Measurements from ENCODE around the gene C16orf95. TPM values are rescaled to one million over a fixed set of nuclear protein-coding genes. Genes with fewer than 3 reads are reported as not detected.
A peak's percentile ranks its signal among the peaks of the same experiment; 100 is the strongest.

Gene C16orf95
- total RNA-seq, 1 experiment from 2014 or later = 6.6 TPM

DNA sequence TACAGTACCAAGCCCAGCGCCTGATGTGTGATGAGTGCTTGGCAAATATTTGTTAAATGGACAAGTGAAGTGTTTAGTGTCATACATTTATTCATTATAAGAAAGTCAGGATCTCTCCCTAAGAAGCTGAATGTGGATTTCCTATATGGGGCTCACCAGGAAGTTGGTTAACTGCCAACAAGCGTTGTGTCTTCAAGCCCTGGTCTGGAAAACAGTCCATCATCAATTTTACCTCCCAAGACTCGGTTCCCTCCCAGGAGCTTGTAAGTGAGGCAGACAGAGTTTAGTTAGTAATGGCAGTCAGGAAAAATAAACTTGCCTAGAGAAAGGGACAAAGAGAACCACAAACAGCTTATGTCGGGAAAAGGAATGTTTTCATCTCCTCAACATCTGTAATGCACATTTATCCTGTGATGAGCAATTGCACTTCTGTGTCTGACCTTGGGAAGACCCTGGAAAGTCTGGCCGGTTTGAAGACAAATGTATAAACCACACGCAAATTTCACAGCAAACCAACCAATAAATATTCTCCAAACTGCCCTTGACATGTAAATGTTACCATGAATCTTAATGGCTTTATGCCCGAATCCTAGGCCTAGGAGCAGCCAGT, 28.3 kb downstream of the C16orf95 start:
- no peak overlapping the region for H3K4me3 ChIP-seq
- H3K27me3 ChIP-seq = no peaks in the 10 kb centered on the region
- H3K36me3 ChIP-seq = no peaks in the 10 kb centered on the region
- 0 out of 2 replicates have a peak, but pooled peaks cover 3% of the 10 kb centered on the region for H3K9me3 ChIP-seq
- DNase-seq = no peak

DNA sequence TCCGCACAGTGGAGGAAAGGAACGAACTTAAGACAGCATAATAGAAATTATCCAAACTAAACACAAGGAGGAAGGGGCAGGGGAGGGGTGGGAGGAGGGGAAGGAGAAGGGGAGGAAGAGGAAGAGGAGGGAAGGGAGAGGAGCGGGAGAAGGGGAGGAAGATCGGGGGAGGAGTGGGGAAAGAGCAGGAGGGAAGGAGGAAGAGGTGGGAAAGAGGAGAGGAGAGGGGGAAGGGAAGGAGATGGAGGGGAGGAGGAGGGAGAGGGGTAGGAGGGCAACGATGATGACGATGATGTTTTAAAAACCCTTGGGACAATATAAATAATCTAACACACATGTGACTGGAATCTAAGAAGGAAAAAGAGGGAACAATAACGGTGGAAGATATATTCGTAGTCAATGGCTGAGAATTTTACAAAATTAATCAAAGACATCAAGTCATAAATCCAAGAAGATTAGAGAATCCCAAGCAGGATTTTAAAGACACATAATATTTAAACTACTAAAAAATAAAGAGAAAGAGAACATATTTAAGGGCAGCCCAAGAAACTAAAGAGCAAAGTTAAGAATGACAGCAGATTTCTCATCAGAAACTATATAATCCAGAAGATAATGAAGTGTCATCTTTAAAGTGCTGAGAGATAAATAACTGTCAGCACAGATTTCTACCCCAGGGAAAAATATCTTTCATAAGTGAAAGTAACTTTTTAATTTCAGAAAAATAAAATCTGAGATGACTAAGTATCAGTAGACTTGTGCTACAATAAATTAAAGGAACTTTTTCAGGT, 30.2 kb downstream of the C16orf95 start:
- Histone ChIP-seq H3K36me3 (no peaks in the 10 kb centered on the region), H3K27me3 (no peaks in the 10 kb centered on the region), H3K4me3 (no peak overlapping the region), H3K9me3 (0 out of 2 replicates have a peak, but pooled peaks cover 3% of the 10 kb centered on the region)
- DNase-seq = no peak

DNA sequence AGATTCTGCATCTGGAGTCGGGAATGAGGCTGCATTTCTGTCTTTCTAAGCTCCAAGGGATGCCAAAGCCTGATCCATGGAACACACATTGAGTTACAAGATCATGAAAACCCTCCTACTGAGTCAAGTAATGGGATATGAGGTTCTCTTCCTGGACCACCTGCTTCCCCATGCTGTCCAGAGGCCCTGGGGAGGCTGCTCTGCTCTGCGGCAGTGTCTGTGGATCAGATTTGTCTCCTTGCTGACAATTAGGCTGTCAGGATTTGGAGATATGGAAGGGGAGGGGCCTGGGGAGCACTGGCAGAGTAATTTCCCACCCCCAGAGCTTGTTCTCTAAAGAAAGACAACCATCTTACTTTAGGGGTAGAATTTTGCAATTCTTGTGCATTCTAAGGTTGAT, 33.0 kb downstream of the C16orf95 start:
- H3K4me3 ChIP-seq = no peak overlapping the region
- DNase-seq = no peak
- H3K9me3 ChIP-seq = 0 out of 2 replicates have a peak, but pooled peaks cover 3% of the 10 kb centered on the region
- no peaks in the 10 kb centered on the region for H3K36me3 ChIP-seq
- no peaks in the 10 kb centered on the region for H3K27me3 ChIP-seq

DNA sequence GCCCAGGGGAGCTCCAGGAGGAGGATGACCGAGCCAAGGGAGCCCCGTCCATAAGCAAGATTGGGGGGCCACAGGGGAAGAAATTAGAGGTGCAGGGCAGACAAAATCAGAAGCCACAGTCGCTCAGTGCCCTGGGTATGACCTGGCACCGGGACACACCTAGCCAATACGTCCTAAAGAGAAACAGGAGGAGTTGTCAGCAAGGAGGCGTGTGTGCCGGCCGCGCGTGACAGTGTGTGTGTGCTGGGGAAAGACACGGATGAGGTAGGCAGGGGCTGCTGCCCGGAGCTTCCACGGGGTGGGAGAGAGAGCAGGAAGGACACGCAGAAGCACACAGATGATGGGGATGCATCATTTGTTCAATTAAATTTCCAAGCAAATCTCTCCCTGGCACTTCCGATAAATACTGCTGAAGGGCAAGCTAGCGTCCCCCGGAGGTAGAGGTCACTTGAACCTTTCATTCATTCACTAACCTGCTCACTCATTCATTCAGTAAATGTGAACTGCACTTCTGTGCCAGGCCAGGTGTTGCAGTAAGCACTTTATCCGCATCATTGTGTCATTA, 38.0 kb downstream of the C16orf95 start:
- no peaks in the 10 kb centered on the region for H3K36me3 ChIP-seq
- H3K27me3 ChIP-seq = no peaks in the 10 kb centered on the region
- H3K9me3 ChIP-seq = no peaks in the 10 kb centered on the region
- no peak for DNase-seq
- H3K4me3 ChIP-seq = no peak overlapping the region

DNA sequence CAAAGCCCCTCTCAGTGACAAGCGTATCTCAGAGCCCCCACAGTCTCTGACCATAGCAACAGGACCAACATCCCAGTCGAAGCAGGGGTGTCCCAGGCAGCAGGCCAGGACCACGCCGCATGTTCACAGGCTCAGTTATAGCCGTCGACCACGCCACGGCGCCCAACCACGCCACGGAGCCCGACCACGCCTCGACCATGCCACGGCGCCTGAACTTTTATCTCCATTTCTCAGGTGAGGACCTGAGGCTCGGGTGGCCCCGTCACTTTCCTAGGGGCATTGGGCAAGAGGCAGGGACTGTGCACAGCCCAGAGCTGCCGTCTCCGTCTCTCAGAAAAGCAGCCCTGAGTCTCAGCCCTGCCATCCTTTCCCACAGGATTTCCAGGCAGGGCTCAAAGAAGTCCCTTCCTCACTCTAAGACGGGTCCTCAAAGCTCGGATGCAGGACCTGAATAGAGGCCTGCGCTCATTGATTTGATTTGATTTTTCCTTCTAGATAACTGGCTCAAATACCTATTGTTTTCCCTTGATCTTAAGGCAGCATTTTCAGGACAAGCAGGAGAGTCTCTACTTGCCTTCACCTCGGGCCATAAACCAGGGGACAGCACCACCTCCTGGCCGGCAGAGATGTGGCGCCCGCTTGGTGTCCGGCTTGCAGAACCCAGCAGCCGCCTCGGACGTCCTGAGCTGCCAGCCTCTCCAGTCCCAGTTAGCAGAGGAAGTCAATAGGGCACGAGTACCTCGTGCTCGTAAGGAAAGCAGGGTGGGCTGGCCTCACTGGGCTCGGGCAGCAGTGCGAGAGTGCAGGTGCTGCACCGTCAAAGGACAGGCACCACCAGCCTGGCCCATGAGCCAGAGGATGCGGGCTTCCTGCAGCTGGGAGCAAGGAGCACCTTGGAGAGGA, 38.8 kb downstream of the C16orf95 start:
- H3K36me3 ChIP-seq = no peaks in the 10 kb centered on the region
- peak; percentile 48 for DNase-seq
- H3K4me3 ChIP-seq = no peak overlapping the region
- no peaks in the 10 kb centered on the region for H3K27me3 ChIP-seq
- no peaks in the 10 kb centered on the region for H3K9me3 ChIP-seq

DNA sequence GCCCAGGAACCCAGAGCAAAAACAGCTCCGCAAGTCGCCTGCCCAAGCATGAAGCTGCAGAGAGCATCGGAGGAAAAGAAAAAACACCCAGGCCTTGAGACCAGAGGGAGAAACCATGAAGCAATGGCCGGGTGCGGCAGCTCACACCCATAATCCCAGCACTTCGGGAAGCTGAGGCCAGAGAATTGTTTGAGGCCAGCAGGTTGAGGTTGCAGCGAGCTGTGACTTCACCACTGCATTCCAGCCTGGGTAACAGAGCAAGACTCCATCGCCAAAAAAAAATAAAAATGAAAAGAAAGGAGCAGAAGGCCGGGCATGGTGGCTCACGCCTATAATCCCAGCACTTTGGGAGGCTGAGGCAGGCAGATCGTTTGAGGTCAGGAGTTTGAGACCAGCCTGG, 40.3 kb downstream of the C16orf95 start:
- DNase-seq = no peak
- Histone ChIP-seq H3K36me3 (no peaks in the 10 kb centered on the region), H3K27me3 (no peaks in the 10 kb centered on the region), H3K9me3 (no peaks in the 10 kb centered on the region), H3K4me3 (no peak overlapping the region)

DNA sequence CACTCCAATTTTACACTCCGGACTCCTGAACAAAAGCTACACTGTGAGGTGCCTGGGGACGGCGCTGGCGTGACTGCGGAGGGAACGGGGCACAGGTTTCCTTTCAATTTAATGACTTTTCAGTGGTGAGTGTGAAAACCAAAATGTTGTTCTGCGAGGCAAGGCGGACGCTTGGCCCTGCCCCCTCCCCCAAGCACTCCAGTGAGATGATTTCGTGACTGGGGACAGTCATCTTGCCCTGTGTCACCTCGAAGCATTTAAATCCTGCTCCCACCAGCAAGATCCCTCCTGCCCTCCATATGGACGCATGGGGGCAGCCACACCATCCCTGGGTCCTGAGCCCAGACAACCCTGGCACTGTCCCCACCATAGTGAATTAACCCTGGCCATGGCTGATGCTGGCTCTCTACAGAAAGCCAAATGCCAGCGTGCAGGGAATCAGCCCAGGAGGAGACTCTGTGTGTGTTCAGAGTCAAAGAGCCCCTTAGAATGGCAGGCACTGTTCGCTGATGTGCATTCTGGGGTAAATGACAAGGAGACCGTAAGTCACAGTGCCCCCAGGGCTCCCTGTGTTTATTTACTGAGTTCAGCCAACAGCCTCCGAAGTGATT, 41.0 kb downstream of the C16orf95 start:
- no peaks in the 10 kb centered on the region for H3K36me3 ChIP-seq
- no peaks in the 10 kb centered on the region for H3K9me3 ChIP-seq
- DNase-seq = no peak
- no peak overlapping the region for H3K4me3 ChIP-seq
- no peaks in the 10 kb centered on the region for H3K27me3 ChIP-seq

DNA sequence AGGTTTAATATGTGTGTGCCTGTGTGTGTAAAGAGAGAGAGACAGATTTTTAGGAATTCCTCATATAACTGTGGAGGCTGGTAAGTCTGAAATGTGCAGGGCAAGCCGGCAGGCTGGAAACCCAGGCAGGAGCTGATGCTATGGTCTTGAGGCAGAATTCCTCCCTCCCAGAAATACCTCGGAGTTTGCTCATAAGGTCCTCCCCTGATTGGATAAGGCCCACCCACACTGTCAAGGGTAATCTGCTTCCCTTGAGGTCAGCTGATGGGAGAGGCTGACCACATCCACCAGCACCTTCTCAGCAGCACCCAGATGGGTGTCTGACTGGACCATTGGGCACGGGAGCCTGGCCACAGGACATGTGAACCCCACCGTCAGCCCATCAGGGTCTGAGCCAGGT, 42.4 kb downstream of the C16orf95 start:
- Histone ChIP-seq H3K27me3 (no peaks in the 10 kb centered on the region), H3K36me3 (no peaks in the 10 kb centered on the region), H3K9me3 (no peaks in the 10 kb centered on the region), H3K4me3 (no peak overlapping the region)
- DNase-seq = no peak

DNA sequence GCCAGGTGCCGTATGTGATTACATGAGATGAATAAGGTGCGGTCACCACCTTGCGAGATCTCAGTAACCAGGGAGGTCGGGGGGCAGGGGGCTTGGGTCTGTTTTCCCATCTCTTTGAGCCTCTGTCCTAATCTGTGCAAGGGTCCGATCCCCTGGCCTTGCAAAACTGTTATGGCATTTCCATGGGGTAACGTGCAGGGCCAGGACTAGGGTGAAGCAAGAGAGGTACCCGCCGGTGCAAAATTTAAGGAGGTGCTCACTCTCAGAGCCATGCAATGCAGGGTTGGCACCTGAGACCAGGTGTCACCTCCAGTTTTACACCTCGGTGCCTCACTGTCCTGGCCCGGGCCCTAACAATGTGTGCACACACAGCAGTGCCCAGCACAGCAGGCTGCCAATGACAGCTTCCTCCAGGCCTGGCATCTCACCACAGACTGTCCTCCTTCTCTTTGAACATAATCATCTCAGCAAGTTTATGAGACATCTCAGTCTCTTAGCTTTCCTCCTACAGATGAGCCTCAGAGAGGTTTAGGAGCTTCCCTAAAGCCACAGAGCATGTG, 43.6 kb downstream of the C16orf95 start:
- no peak for DNase-seq
- Histone ChIP-seq H3K36me3 (no peaks in the 10 kb centered on the region), H3K4me3 (no peak overlapping the region), H3K27me3 (no peaks in the 10 kb centered on the region), H3K9me3 (no peaks in the 10 kb centered on the region)

DNA sequence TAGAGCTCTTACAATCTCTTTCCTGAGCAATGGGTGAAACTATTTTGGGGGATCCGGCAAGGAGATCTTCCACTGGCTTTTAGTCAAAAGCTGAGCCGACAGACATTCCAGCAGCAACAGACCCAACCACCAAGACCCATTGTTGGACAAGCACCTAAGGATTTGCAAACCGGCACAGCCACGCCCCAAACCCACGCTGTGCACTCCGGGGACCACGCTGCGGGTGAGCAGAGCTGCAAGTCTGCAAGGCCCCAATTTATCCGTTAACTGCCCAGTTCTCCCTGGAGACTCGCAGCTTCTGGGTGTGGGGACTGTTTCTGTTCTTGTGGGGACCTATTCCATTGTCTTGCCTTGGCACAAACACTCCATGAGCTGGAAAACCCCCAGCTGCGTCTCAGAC, 45.9 kb downstream of the C16orf95 start:
- H3K36me3 ChIP-seq = no peaks in the 10 kb centered on the region
- DNase-seq = no peak
- no peaks in the 10 kb centered on the region for H3K27me3 ChIP-seq
- no peaks in the 10 kb centered on the region for H3K9me3 ChIP-seq
- H3K4me3 ChIP-seq = no peak overlapping the region

DNA sequence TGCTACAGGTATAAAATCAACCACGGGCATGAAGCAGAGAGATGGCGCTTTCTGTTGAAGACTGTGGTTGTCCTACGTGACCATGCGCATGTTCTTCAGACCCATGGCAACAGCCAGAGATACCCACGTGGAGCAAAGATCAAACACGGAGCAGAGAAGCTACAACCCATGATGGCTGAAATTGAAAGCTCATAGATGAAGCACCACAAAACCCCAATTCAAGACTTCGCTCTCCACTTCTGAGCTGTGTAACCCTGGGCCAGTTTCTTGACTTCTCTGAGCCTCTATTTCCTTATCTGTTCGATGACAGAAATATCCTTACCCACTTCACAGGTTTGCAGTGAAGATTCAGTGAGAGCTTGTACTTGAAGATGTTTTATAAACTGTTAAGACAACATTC, 49.6 kb downstream of the C16orf95 start:
- Histone ChIP-seq H3K9me3 (no peaks in the 10 kb centered on the region), H3K27me3 (no peaks in the 10 kb centered on the region), H3K36me3 (no peaks in the 10 kb centered on the region), H3K4me3 (no peak overlapping the region)
- no peak for DNase-seq

DNA sequence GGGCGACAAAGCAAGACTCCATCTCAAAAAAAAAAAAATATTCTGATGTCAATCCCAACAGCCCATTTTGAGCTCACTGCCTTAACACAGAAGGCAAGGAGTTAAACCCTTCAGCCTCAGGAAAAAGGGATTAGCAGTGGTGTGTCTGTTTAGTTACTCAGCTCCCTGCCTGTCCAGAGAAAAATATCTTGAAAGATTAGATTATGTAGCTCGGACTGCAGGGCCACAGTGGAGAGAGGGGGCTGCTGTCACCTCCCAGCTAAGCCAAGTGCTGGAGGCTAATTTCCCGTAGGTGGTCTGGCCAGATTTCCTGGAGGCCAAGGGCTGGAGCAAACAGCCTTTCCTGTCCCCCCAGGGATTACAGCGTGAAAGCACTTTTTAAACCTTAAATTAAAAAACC, 50.3 kb downstream of the C16orf95 start:
- Histone ChIP-seq H3K4me3 (no peak overlapping the region), H3K27me3 (no peaks in the 10 kb centered on the region), H3K9me3 (no peaks in the 10 kb centered on the region), H3K36me3 (no peaks in the 10 kb centered on the region)
- no peak for DNase-seq

DNA sequence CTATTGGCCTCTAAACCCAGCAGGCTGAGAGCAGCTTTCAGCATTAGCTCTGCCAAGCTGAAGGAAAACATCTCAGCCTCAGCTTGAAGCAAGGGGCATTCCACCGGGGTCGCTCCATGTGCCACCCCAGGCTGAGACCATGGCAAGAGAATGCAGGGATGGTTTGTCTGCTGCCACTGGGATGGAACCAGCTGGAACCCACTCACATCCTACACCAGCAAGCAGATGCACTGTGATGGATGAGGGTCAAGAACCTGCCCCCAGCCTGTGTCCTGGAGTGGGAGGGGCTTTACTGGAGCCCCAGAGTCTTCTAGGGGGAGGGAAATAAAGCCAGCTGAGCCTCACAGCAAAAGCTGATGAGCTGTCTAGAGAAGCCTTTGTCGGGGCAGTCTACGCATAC, 51.9 kb downstream of the C16orf95 start:
- no peaks in the 10 kb centered on the region for H3K27me3 ChIP-seq
- no peaks in the 10 kb centered on the region for H3K9me3 ChIP-seq
- H3K36me3 ChIP-seq = no peaks in the 10 kb centered on the region
- H3K4me3 ChIP-seq = no peak overlapping the region
- no peak for DNase-seq

DNA sequence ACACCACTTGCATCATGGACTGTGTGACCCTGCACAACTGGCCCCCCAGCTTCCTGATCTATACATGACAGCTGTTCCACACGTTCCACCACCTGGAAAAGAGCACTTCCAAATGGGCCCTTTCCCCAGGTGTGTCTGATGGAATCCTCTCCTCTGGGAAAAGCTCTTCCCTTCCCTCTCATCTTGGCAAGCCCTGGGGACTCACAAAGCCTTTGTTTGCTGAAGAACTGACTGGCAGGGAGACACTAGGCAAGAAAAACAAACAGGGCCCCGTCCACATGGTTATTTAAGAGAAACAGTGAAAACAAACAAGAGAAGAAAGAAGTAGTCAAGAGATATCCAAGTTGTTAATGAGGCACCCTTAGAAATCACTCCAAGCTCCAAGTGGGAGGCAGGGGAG, 52.6 kb downstream of the C16orf95 start:
- H3K9me3 ChIP-seq = no peaks in the 10 kb centered on the region
- DNase-seq = no peak
- H3K27me3 ChIP-seq = no peaks in the 10 kb centered on the region

DNA sequence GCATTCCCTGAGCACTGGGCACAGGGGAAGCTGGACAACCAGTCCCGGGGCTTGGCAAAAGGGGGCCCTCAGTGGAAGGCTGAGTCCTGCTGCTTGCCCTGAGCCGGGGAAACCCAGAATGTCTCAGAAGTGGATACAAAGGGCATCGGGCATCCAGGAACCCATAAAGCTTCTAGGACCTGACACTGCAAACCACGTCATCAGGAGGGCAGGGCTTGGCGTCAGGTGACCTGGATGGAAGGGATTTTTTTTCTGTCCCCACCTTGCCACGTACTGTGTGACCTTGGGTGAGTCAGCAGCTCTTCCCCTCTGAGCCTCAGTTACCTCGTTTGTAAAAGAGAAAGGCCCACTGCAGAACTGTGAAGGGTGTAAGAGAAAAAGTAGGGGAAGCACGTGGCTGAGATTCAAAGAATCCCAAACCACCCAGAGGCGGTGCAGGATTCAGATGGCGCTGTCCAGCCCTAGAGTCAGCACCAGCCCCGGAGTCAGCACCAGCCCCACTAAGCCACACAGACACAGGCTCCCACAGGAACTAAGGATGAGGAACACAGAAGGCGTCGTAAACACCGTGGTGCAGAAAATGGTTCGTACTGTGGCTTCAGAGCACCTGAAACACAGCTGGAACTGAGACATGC, 53.7 kb downstream of the C16orf95 start:
- Histone ChIP-seq H3K4me3 (no peak overlapping the region), H3K9me3 (no peaks in the 10 kb centered on the region), H3K27me3 (no peaks in the 10 kb centered on the region), H3K36me3 (no peaks in the 10 kb centered on the region)
- DNase-seq = no peak

More for the DNA sequence above, 52.6 kb downstream of the C16orf95 start:
- H3K4me3 ChIP-seq = no peak overlapping the region
- no peaks in the 10 kb centered on the region for H3K36me3 ChIP-seq

DNA sequence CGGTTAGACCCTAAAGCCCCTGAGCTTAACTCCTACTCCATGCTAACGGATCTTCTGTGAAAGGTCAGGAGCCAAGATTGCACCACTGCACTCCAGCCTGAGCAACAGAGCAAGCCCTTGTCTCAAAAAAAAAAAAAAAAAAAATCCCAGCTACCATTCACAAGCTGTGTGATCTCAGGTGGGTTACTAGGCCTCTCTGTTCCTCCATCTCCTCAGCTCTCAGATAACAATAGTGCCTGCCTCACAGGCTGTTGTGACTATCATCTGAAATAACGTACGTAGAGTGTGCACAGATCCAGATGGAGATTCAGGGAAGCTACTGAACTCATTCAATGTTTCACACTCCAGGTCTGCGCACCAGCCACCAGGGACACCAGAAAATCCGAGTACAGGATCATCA, 57.8 kb downstream of the C16orf95 start:
- DNase-seq = no peak
- no peaks in the 10 kb centered on the region for H3K27me3 ChIP-seq
- no peak overlapping the region for H3K4me3 ChIP-seq
- no peaks in the 10 kb centered on the region for H3K9me3 ChIP-seq
- no peaks in the 10 kb centered on the region for H3K36me3 ChIP-seq
